Subcutaneous abdominal adipose tissue (tissue), 5 donors: ENCODE data around the gene B4GALT3.

Experiments
- H3K27ac ChIP-seq: one replicate; pipeline ENCODE4 v1.7.0; 2013; ENCODE audit warnings: low read depth, mild to moderate bottlenecking, inconsistent platforms, low read length, moderate library complexity
- H3K27me3 ChIP-seq, 5 donors: one replicate each; pipeline ENCODE4 v1.7.0; 2013; ENCODE audit warnings: low read length in 5 of 5, inconsistent platforms in 1 of 5; ENCODE audit not compliant: control insufficient read depth in 5 of 5, insufficient read depth in 4 of 5
- H3K36me3 ChIP-seq, 5 donors: one replicate each; pipeline ENCODE4 v1.7.0; 2013; ENCODE audit warnings: low read length in 5 of 5; ENCODE audit not compliant: control insufficient read depth in 5 of 5, insufficient read depth in 5 of 5
- H3K4me1 ChIP-seq, 5 donors: one replicate each; pipeline ENCODE4 v1.7.0; 2013; ENCODE audit warnings: low read length in 5 of 5, mild to moderate bottlenecking in 3 of 5, moderate library complexity in 1 of 5; ENCODE audit not compliant: control insufficient read depth in 5 of 5, insufficient read depth in 5 of 5
- H3K4me3 ChIP-seq, 5 donors: one replicate each; pipeline ENCODE4 v1.7.0; 2013; ENCODE audit warnings: low read length in 5 of 5, low read depth in 1 of 5
- H3K9ac ChIP-seq, 5 donors: one replicate each; pipeline ENCODE4 v1.7.0; 2013; ENCODE audit warnings: low read length in 5 of 5, mild to moderate bottlenecking in 4 of 5, moderate library complexity in 3 of 5
- H3K9me3 ChIP-seq, 5 donors: one replicate each; pipeline ENCODE4 v1.7.0; 2013; ENCODE audit warnings: low read length in 5 of 5; ENCODE audit not compliant: control insufficient read depth in 5 of 5
- donor health status: healthy.
- donor health status: healthy.
- donor health status: healthy.
- donor health status: healthy.
- donor health status: healthy.

Gene B4GALT3

GRCh38 chr1:161165742-161166668, 11.3 kb downstream of the B4GALT3 start, which contains the start of gene PPOX:
Gene PPOX (plus strand): TSS chr1:161166426. CDS start chr1:161166848, 422 bp downstream.
- peaks cover 0 to 67% (median 48%) of the 10 kb centered on the region in 5 donors for H3K36me3 ChIP-seq

GRCh38 chr1:161164901-161165610, 12.3 kb downstream of the B4GALT3 start:
- H3K9me3 ChIP-seq: no peaks in the 10 kb centered on the region
- peak overlapping the region in 4 of 5 donors; percentile 71 to 91 (median 83) for H3K9ac ChIP-seq
- H3K27ac ChIP-seq: peak overlapping the region; percentile 85
- no peaks in the 10 kb centered on the region for H3K27me3 ChIP-seq
- peak overlapping the region; percentile 84 to 96 (median 93) for H3K4me3 ChIP-seq
- H3K4me1 ChIP-seq: peaks cover 5 to 51% (median 31%) of the 10 kb centered on the region in 5 donors
- peaks cover 0 to 62% (median 41%) of the 10 kb centered on the region in 5 donors for H3K36me3 ChIP-seq

More at GRCh38 chr1:161165742-161166668, 11.3 kb downstream of the B4GALT3 start, which contains the start of gene PPOX:
- Histone ChIP-seq H3K4me1 (peaks cover 5 to 41% (median 23%) of the 10 kb centered on the region in 5 donors), H3K9me3 (no peaks in the 10 kb centered on the region), H3K27ac (peak within 1 kb of the TSS; percentile 85), H3K27me3 (no peaks in the 10 kb centered on the region), H3K4me3 (peak within 1 kb of the TSS; percentile 84 to 96 (median 93)), H3K9ac (peak within 1 kb of the TSS; percentile 71 to 91 (median 85))

GRCh38 chr1:161163793-161164192, 13.5 kb downstream of the B4GALT3 start:
- Histone ChIP-seq H3K9me3 (no peaks in the 10 kb centered on the region), H3K4me1 (peaks cover 8 to 60% (median 40%) of the 10 kb centered on the region in 5 donors)

GRCh38 chr1:161162806-161163205, 14.5 kb downstream of the B4GALT3 start:
- Histone ChIP-seq H3K27ac (no peak overlapping the region), H3K27me3 (no peaks in the 10 kb centered on the region), H3K9ac (peak overlapping the region in 2 of 5 donors; percentile 3 to 23), H3K9me3 (no peaks in the 10 kb centered on the region), H3K4me1 (peaks cover 8 to 63% (median 43%) of the 10 kb centered on the region in 5 donors), H3K4me3 (no peak overlapping the region), H3K36me3 (peaks cover 0 to 50% (median 37%) of the 10 kb centered on the region in 5 donors)

More at GRCh38 chr1:161163793-161164192, 13.5 kb downstream of the B4GALT3 start:
- Histone ChIP-seq H3K27me3 (no peaks in the 10 kb centered on the region), H3K27ac (no peak overlapping the region), H3K36me3 (peaks cover 0 to 50% (median 30%) of the 10 kb centered on the region in 5 donors), H3K4me3 (no peak overlapping the region), H3K9ac (no peak overlapping the region)

- Histone ChIP-seq H3K36me3 (peaks cover 6 to 54% (median 43%) of the 10 kb centered on the region in 5 donors), H3K4me1 (peaks cover 7 to 59% (median 39%) of the 10 kb centered on the region in 5 donors), H3K27me3 (no peaks in the 10 kb centered on the region), H3K9me3 (no peaks in the 10 kb centered on the region), H3K9ac (peak overlapping the region in 3 of 5 donors; percentile 10 to 23 (median 11)), H3K4me3 (no peak overlapping the region), H3K27ac (no peak overlapping the region)
Observed at GRCh38 chr1:161162052-161162451, 15.3 kb downstream of the B4GALT3 start.

GRCh38 chr1:161161652-161162051, 15.7 kb downstream of the B4GALT3 start:
- H3K36me3 ChIP-seq: peaks cover 6 to 58% (median 44%) of the 10 kb centered on the region in 5 donors

DNA sequence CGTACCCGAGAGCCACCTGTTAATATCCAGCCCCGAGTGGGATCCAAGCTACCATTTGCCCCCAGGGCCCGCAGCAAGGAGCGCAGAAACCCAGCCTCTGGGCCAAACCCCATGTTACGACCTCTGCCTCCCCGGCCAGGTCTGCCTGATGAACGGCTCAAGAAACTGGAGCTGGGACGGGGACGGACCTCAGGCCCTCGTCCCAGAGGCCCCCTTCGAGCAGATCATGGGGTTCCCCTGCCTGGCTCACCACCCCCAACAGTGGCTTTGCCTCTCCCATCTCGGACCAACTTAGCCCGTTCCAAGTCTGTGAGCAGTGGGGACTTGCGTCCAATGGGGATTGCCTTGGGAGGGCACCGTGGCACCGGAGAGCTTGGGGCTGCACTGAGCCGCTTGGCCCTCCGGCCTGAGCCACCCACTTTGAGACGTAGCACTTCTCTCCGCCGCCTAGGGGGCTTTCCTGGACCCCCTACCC, 16.6 kb downstream of the B4GALT3 start:
- H3K9ac ChIP-seq: peak overlapping the region in 1 of 5 donors; percentile 71
- H3K27me3 ChIP-seq: no peaks in the 10 kb centered on the region
- H3K9me3 ChIP-seq: no peaks in the 10 kb centered on the region
- peaks cover 6 to 59% (median 44%) of the 10 kb centered on the region in 5 donors for H3K36me3 ChIP-seq
- H3K4me1 ChIP-seq: peaks cover 5 to 48% (median 32%) of the 10 kb centered on the region in 5 donors
- H3K4me3 ChIP-seq: no peak overlapping the region
- H3K27ac ChIP-seq: peak overlapping the region; percentile 11

More at GRCh38 chr1:161161652-161162051, 15.7 kb downstream of the B4GALT3 start:
- H3K9me3 ChIP-seq: no peaks in the 10 kb centered on the region
- no peak overlapping the region for H3K4me3 ChIP-seq
- H3K27ac ChIP-seq: no peak overlapping the region
- H3K4me1 ChIP-seq: peaks cover 5 to 55% (median 35%) of the 10 kb centered on the region in 5 donors
- peak overlapping the region in 1 of 5 donors; percentile 11 for H3K9ac ChIP-seq
- no peaks in the 10 kb centered on the region for H3K27me3 ChIP-seq

DNA sequence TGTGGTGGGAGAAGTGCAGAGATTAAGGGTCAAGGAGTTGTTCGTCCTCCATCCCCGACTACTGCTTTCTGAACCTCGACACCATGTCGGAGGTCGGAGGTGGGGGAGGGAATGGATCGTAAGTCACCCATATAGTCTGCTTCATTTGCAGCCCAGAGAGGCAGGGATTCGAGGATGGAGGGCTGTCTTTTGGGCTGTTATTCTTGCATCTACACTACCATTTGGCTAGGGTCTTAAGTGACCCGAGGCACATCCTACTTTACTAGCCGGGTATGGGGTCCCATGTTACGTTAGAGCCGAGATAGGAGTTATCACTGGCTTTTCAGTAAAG, 17.4 kb downstream of the B4GALT3 start:
- peak overlapping the region; percentile 76 to 93 (median 87) for H3K4me3 ChIP-seq
- peak overlapping the region; percentile 79 for H3K27ac ChIP-seq
- H3K9me3 ChIP-seq: no peaks in the 10 kb centered on the region
- H3K36me3 ChIP-seq: peaks cover 6 to 56% (median 44%) of the 10 kb centered on the region in 5 donors
- no peaks in the 10 kb centered on the region for H3K27me3 ChIP-seq
- H3K9ac ChIP-seq: peak overlapping the region; percentile 52 to 82 (median 78)
- peaks cover 5 to 42% (median 27%) of the 10 kb centered on the region in 5 donors for H3K4me1 ChIP-seq

DNA sequence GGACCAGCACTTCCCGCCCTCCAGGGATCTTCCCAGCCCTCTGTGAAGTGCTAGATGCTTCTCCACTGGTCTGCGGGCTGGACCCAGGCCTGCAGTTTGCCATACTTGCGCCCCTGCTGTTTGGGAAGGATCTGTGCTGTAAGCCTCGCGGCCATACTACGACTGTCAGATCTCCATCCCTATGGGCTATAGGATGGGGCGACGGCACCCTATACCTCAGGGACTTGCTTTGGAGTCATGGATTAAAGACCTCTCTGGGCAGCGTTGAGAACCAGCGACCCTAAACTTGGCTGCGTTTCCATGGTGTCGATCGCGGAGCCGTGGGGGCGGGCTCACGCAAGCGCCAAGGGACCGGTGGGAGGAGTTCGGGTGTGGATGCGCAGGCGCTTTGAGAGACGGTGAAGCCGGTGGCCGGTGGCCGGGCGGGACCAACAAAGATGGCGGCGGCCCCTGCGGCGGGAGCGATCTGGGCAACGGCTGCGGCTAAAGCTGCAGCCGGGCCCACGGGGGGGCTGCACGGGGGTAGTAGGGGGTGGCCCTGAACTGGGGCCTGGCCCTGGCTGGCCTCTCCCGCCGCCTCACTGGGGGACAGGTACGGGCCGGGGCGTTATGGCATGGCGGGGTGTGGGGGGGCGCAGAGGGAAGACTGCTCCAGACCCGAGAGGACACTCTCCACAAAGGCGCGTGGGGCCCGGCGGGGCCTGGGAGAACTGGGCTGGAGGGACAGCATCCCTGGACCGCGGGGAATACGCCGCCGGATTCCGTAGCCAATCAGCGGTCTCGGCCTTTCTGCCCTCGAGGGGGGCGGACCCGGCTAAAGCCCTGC, 18.0 kb downstream of the B4GALT3 start, which contains the start of gene USP21:
Gene USP21 (plus strand): TSS at position 414 of the 826 bp plus-strand sequence. CDS start 1,141 bp downstream, outside the sequence.
- no peaks in the 10 kb centered on the region for H3K9me3 ChIP-seq
- peak within 1 kb of the TSS; percentile 76 to 93 (median 87) for H3K4me3 ChIP-seq
- peak within 1 kb of the TSS; percentile 79 for H3K27ac ChIP-seq
- no peaks in the 10 kb centered on the region for H3K27me3 ChIP-seq
- peaks cover 6 to 51% (median 38%) of the 10 kb centered on the region in 5 donors for H3K36me3 ChIP-seq
- H3K9ac ChIP-seq: peak within 1 kb of the TSS; percentile 52 to 82 (median 78)
- peaks cover 5 to 46% (median 33%) of the 10 kb centered on the region in 5 donors for H3K4me1 ChIP-seq
